GM12864 (cell line): ENCODE measurements around the gene KCTD16.

ENCODE experiments used
- DNase-seq: peaks from one replicate; pipeline ENCODE4 v3.0.0-alpha.2; 2011; ENCODE audit warnings: low read depth
- H3K4me3 ChIP-seq: 2 replicates; pipeline ENCODE4 v1.5.1; 2011; ENCODE audit warnings: mild to moderate bottlenecking, low read depth, low read length, control low read depth
- TF ChIP-seq, protein P1 (sequence below): IDR thresholded peaks from 2 replicates; pipeline ENCODE4 v1.5.1; 2011; ENCODE audit warnings: low read depth, mild to moderate bottlenecking, moderate library complexity, low read length, control low read depth, inconsistent platforms; ENCODE audit errors: missing control alignments

Gene KCTD16

DNA sequence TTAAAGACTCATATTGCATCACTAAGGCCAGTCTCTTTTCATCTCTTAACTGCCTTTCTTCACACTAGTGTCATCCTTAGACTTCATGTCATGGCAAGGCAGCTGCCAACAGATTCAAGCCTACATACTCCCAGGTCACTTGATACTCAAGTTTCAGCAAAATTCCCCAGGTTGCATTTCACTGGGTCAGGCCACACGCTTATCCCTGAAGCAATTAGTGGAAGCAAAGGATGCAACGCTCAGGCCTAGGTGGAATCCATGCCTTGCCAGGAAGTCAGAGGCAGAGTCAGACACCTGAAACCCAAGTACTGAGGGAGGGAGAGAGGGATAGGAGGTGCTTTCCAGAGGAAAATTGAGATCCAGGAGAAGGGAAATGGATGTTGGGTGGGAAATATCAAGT lies 29.1 kb upstream of the KCTD16 start:
- DNase-seq = no peak

DNA sequence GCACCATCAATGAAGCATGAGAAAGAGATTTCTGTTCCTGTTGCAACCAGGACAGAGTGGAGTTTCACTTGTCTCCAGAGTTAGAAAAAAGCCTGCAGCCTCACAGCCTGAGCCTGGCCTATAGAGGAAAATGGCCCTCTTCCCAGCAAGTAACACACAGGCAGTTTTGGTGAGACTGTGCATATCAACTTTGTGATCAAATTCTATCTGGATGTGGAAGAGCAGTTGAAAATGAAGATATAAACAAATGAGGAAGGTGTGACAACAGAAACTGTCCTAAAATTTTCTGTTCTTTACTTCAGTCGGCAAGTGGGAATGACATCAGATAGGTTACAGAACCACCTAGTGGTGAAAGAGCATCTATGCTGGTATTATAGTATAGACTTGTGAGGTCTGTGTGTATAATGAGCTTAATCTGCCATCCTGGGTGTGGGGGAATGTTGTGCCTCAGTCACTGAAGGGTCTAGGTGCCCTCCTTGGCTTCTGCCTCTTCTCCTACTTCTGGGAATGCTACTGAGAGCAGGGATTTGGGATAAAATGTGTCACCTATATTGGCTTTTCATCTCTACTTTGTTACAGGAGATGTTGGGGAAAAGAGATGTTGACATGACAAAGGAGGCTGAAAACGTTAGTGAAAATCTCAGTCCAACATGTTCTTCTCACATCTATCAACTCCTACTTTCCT lies 28.4 kb upstream of the KCTD16 start:
- no peak overlapping the region for H3K4me3 ChIP-seq
- DNase-seq = peak; percentile 15
- TF ChIP-seq, protein P1, sequence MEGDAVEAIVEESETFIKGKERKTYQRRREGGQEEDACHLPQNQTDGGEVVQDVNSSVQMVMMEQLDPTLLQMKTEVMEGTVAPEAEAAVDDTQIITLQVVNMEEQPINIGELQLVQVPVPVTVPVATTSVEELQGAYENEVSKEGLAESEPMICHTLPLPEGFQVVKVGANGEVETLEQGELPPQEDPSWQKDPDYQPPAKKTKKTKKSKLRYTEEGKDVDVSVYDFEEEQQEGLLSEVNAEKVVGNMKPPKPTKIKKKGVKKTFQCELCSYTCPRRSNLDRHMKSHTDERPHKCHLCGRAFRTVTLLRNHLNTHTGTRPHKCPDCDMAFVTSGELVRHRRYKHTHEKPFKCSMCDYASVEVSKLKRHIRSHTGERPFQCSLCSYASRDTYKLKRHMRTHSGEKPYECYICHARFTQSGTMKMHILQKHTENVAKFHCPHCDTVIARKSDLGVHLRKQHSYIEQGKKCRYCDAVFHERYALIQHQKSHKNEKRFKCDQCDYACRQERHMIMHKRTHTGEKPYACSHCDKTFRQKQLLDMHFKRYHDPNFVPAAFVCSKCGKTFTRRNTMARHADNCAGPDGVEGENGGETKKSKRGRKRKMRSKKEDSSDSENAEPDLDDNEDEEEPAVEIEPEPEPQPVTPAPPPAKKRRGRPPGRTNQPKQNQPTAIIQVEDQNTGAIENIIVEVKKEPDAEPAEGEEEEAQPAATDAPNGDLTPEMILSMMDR = peak; percentile 74

More for the DNA sequence above, 29.1 kb upstream of the KCTD16 start:
- no peak overlapping the region for H3K4me3 ChIP-seq
- TF ChIP-seq, protein P1 = no peak

DNA sequence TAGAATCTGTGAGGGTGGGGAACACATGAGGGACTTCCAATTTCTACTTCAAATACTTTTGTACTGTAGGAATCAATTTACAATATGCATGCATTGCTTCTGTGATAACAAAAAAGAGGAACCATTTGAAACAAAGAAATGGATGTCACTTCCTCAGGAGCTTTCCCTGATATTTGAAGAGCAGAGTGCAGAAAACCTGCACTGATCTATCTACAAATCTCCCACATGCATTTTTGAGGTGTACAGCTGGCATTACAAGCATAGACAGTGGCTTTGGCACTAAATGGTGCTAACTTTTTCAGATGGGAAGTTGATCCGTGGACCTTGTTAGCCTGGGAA lies 27.9 kb upstream of the KCTD16 start:
- DNase-seq = no peak
- no peak overlapping the region for H3K4me3 ChIP-seq
- TF ChIP-seq, protein P1 = no peak

DNA sequence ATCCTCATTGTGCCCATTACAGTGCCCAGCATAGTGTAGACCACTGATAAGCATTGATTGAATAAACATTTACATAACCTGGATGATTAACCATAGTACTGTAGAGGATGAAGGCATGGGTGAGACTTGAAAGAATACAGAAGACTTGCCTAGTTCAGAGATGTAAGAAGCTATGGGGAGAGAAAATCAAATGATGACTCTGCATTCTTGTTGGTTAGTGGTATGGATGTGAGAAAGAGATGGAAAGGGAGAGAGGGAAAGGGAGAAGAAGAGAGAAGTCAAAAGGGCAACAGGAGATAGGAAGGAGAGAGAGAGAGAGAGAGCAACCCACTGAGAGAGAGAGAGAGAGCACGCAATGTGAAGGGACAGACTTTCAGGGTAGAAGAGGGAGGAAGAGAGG lies 27.0 kb upstream of the KCTD16 start:
- H3K4me3 ChIP-seq = no peak overlapping the region
- TF ChIP-seq, protein P1 = no peak
- no peak for DNase-seq

DNA sequence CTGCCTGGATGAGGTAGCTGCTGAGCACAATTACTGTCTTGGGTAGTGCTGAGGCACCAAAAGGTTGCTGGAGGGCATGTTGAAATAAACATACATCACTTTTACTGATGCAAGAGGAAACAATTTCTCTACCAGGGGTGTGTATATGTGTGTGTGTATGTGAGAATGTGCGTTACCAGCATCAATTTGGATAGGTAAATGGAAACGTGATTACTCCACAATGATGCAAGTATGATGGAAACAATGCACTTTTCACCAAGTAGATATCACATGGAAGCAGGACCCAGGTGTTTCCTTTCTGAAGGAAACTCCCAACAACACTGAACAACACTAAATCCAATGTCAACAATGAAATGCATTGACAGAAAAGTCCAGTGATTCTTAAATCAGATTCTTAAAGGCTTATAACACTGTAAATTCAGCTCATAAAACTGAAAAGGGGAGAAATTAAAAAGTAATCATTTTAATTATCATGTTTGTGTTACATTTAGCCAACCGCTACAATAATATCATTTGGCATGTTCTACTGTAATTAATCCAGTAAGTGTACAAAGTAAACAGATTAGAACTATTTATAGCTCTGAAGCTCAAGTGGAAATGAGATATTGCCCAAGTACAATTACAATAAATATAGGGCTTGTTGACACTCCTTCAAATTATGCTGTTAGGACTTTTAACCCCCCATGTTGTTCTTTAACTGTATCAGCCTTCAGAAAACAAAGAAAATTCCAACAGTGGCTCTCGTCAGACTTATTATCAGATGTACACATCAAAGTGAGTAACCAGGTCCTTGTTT lies 25.5 kb upstream of the KCTD16 start:
- no peak for DNase-seq
- TF ChIP-seq, protein P1 = no peak
- no peak overlapping the region for H3K4me3 ChIP-seq

DNA sequence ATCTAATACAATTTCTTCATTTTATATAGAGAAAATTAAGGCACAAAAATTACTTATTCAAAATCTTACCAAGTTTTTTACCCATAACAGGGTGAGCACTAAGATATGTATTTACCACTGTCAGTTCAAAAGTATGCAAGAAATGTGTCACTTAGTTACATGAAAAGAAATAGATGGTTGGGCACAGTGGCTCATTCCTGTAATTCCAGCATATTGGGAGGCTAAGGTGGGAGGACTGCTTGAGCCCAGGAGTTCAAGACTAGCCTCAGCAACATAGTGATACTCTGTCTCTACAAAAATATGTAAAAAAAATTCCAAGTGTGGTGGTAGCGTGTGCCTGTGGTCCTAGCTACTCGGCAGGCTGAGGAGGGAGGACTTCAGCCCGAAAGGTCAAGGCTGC lies 19.6 kb upstream of the KCTD16 start:
- DNase-seq = no peak
- TF ChIP-seq, protein P1 = no peak
- H3K4me3 ChIP-seq = no peak overlapping the region
